ENCODE results near the gene TMEM26.
"Not testable (repeated sequence)": the region's sequence is repeated elsewhere in the genome, so short reads cannot be mapped to it uniquely, and the experiment has no call there.

The TMEM26 gene

DNA sequence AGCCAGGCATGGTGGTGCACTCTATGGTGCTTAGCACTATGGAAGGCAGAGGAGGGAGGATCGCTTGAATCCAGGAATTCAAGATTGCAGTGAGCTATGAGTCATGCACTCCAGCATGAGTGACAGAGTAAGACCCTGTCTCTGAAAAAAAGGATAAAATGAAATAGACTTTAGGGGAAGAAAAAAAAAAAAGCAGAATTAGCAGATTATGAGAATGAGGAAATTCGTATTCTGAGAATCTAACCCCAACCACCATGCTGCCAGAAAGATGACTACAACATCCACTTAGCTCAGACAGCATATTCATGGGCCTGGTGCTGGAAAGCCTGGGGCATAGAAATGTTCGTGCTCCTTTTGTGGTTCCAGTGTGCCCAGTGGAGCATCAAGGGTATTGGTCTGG is 63.3 kb downstream of the TMEM26 start:
- no peaks in the 10 kb centered on the region for H3K4me1 ChIP-seq (ENCODE audit: control insufficient read depth, insufficient read depth, low read length)
- CTCF ChIA-PET, result interaction anchor here (0.6 kb wide), 1 partner anchor 556 kb away, joined by 3 read pairs; no protein-coding TSS in a partner anchor
- TF ChIP-seq, protein P1, sequence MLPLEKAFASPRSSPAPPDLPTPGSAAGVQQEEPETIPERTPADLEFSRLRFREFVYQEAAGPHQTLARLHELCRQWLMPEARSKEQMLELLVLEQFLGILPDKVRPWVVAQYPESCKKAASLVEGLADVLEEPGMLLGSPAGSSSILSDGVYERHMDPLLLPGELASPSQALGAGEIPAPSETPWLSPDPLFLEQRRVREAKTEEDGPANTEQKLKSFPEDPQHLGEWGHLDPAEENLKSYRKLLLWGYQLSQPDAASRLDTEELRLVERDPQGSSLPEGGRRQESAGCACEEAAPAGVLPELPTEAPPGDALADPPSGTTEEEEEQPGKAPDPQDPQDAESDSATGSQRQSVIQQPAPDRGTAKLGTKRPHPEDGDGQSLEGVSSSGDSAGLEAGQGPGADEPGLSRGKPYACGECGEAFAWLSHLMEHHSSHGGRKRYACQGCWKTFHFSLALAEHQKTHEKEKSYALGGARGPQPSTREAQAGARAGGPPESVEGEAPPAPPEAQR (tag by site-specific recombination; IDR thresholded peaks at IDR 0.05), result no peak
- TF ChIP-seq KLF1 (tag by site-specific recombination; IDR thresholded peaks at IDR 0.05) (no peak), ZNF747 (tag by site-specific recombination; IDR thresholded peaks at IDR 0.05) (no peak), ZNF544 (tag by site-specific recombination; IDR thresholded peaks at IDR 0.05) (no peak), ZFP3 (tag by site-specific recombination; IDR thresholded peaks at IDR 0.05; ENCODE audit: low read depth) (no peak), ZFP37 (tag by site-specific recombination; IDR thresholded peaks at IDR 0.05) (no peak), REPIN1 (tag by site-specific recombination; IDR thresholded peaks at IDR 0.05; ENCODE audit: low read depth) (no peak), ZNF155 (tag by site-specific recombination; IDR thresholded peaks at IDR 0.05) (no peak), SCRT2 (tag by site-specific recombination; IDR thresholded peaks at IDR 0.05) (no peak), ZNF311 (tag by site-specific recombination; IDR thresholded peaks at IDR 0.05; ENCODE audit: borderline replicate concordance) (no peak), ZNF555 (tag by site-specific recombination; conservative IDR thresholded peaks at IDR 0.05) (no peak)
- TF ChIP-seq, protein P2, sequence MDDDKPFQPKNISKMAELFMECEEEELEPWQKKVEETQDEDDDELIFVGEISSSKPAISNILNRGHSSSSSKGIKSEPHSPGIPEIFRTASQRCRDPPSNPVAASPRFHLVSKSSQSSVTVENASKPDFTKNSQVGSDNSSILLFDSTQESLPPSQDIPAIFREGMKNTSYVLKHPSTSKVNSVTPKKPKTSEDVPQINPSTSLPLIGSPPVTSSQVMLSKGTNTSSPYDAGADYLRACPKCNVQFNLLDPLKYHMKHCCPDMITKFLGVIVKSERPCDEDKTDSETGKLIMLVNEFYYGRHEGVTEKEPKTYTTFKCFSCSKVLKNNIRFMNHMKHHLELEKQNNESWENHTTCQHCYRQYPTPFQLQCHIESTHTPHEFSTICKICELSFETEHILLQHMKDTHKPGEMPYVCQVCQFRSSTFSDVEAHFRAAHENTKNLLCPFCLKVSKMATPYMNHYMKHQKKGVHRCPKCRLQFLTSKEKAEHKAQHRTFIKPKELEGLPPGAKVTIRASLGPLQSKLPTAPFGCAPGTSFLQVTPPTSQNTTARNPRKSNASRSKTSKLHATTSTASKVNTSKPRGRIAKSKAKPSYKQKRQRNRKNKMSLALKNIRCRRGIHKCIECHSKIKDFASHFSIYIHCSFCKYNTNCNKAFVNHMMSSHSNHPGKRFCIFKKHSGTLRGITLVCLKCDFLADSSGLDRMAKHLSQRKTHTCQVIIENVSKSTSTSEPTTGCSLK (tag by site-specific recombination; IDR thresholded peaks at IDR 0.05), result no peak
- TF ChIP-seq, protein P3, sequence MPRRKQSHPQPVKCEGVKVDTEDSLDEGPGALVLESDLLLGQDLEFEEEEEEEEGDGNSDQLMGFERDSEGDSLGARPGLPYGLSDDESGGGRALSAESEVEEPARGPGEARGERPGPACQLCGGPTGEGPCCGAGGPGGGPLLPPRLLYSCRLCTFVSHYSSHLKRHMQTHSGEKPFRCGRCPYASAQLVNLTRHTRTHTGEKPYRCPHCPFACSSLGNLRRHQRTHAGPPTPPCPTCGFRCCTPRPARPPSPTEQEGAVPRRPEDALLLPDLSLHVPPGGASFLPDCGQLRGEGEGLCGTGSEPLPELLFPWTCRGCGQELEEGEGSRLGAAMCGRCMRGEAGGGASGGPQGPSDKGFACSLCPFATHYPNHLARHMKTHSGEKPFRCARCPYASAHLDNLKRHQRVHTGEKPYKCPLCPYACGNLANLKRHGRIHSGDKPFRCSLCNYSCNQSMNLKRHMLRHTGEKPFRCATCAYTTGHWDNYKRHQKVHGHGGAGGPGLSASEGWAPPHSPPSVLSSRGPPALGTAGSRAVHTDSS (tag by site-specific recombination; IDR thresholded peaks at IDR 0.05), result no peak
- POLR2A ChIA-PET, result no interaction called here
- no peaks in the 10 kb centered on the region for H3K36me3 ChIP-seq (ENCODE audit: control insufficient read depth in 2 of 2, insufficient read depth in 1 of 2, low read length in 2 of 2)
- no peak overlapping the region for H3K27ac ChIP-seq (ENCODE audit: extremely low read depth, low read depth, low read length)
- H3K9me3 ChIP-seq (ENCODE audit: control insufficient read depth, insufficient read depth, low read depth, low read length), result no peaks in the 10 kb centered on the region
- H3K4me3 ChIP-seq (ENCODE audit: low read depth, low read length), result no peak overlapping the region

DNA sequence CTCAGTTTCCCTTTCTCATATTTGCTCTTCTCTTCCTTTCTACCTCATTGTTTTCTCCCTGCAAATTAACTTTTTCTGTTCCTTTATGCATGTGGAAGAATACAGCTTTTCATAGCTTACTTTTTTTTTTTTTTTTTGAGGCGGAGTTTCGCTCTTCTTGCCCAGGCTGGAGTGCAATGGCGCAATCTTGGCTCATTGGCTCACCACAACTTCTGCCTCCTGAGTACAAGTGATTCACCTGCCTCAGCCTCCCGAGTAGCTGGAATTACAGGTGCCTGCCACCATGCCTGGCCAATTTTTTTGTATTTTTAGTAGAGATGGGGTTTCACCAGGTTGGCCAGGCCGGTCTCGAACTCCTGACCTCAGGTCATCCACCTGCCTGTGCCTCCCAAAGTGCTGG is 64.2 kb downstream of the TMEM26 start:
- CTCF ChIA-PET, result interaction anchor here (0.7 kb wide), 1 partner anchor 845 kb away, joined by 4 read pairs; no protein-coding TSS in a partner anchor

DNA sequence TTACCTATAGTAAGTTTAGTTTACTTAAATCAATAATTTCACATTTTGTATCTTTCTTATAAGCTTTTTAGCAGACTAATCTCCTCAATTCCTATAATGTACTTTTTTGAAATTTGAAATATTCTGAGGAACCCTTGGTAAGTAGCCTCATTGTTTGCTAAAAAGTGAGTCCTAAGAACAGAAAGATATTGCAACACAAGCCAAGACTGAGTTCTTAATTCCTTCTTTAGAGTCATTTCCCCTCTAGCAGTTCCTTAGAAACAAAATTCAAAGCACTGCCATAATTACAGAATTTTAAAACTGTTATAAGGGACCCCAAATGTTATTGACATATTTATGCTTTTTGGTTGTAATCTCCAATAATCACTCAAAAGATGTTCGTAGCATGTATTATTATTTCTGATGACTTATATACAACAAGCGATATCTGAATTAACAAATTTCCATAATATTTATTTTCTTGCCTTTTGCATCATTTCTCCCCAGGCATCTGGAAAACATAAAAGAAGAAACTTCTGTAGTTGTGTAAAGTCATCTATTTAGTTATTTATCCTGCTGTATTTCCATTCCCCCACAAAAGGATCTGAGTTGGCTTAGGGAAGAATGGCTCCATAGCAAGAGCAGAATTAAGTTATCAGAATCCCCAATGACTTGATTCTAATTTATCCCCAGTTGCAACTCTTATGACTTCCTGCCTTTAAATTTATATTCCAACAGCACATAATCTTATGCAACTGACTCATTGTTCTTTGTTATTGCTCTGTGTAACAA is 67.8 kb downstream of the TMEM26 start:
- CTCF ChIA-PET, result no interaction called here
- Histone ChIP-seq H3K4me1 (ENCODE audit: control insufficient read depth, insufficient read depth, low read length) (no peaks in the 10 kb centered on the region), H3K36me3 (ENCODE audit: control insufficient read depth in 2 of 2, insufficient read depth in 1 of 2, low read length in 2 of 2) (no peaks in the 10 kb centered on the region), H3K9me3 (ENCODE audit: control insufficient read depth, insufficient read depth, low read depth, low read length) (no peaks in the 10 kb centered on the region), H3K27ac (ENCODE audit: extremely low read depth, low read depth, low read length) (no peak overlapping the region), H3K4me3 (ENCODE audit: low read depth, low read length) (no peak overlapping the region)
- POLR2A ChIA-PET, result no interaction called here
- TF ChIP-seq, protein P4, sequence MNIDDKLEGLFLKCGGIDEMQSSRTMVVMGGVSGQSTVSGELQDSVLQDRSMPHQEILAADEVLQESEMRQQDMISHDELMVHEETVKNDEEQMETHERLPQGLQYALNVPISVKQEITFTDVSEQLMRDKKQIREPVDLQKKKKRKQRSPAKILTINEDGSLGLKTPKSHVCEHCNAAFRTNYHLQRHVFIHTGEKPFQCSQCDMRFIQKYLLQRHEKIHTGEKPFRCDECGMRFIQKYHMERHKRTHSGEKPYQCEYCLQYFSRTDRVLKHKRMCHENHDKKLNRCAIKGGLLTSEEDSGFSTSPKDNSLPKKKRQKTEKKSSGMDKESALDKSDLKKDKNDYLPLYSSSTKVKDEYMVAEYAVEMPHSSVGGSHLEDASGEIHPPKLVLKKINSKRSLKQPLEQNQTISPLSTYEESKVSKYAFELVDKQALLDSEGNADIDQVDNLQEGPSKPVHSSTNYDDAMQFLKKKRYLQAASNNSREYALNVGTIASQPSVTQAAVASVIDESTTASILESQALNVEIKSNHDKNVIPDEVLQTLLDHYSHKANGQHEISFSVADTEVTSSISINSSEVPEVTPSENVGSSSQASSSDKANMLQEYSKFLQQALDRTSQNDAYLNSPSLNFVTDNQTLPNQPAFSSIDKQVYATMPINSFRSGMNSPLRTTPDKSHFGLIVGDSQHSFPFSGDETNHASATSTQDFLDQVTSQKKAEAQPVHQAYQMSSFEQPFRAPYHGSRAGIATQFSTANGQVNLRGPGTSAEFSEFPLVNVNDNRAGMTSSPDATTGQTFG (tag by site-specific recombination; IDR thresholded peaks at IDR 0.05; ENCODE audit: borderline replicate concordance), result no peak
- no peak for TF ChIP-seq ZNF549 (tag by site-specific recombination; IDR thresholded peaks at IDR 0.05)
- no peak for TF ChIP-seq ZNF529 (tag by site-specific recombination; IDR thresholded peaks at IDR 0.05; ENCODE audit: insufficient replicate concordance)
- no peak for TF ChIP-seq ZNF214 (tag by site-specific recombination; IDR thresholded peaks at IDR 0.05; ENCODE audit: borderline replicate concordance)
- TF ChIP-seq ZNF660 (tag by site-specific recombination; IDR thresholded peaks at IDR 0.05), result no peak
- TF ChIP-seq, protein P5, sequence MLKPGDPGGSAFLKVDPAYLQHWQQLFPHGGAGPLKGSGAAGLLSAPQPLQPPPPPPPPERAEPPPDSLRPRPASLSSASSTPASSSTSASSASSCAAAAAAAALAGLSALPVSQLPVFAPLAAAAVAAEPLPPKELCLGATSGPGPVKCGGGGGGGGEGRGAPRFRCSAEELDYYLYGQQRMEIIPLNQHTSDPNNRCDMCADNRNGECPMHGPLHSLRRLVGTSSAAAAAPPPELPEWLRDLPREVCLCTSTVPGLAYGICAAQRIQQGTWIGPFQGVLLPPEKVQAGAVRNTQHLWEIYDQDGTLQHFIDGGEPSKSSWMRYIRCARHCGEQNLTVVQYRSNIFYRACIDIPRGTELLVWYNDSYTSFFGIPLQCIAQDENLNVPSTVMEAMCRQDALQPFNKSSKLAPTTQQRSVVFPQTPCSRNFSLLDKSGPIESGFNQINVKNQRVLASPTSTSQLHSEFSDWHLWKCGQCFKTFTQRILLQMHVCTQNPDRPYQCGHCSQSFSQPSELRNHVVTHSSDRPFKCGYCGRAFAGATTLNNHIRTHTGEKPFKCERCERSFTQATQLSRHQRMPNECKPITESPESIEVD (tag by site-specific recombination; IDR thresholded peaks at IDR 0.05), result no peak

More for the DNA sequence above, 64.2 kb downstream of the TMEM26 start:
- H3K4me3 ChIP-seq (ENCODE audit: low read depth, low read length); H3K36me3 ChIP-seq (ENCODE audit: control insufficient read depth in 2 of 2, insufficient read depth in 1 of 2, low read length in 2 of 2); H3K9me3 ChIP-seq (ENCODE audit: control insufficient read depth, insufficient read depth, low read depth, low read length); H3K27ac ChIP-seq (ENCODE audit: extremely low read depth, low read depth, low read length); H3K4me1 ChIP-seq (ENCODE audit: control insufficient read depth, insufficient read depth, low read length); POLR2A ChIA-PET: not testable (repeated sequence)
